Measurements from ENCODE around the gene RAB36.

GRCh38 chr22:23213022-23213555, 67.8 kb downstream of the RAB36 start:
- TF ChIP-seq POLR2A (IDR thresholded peaks at IDR 0.05; ENCODE audit: low read length) (no peak), GATA1 (IDR thresholded peaks at IDR 0.05; ENCODE audit: low read depth, low read length) (no peak)

All from erythroblast (primary cell).